OCI-LY3 (cell line): ENCODE results near the gene DCLK1.

Experiments used
- H2AFZ ChIP-seq: fragments of 200-600, 300-600 bp; shearing (Covaris generic); 2 replicates; pipeline ENCODE4 v1.6.0; 2014; ENCODE audit warnings: antibody characterized with exemption, low read depth, low read length
- H3K27ac ChIP-seq: fragments of 200-600, 300-600 bp; sonication (generic); 2 replicates; pipeline ENCODE4 v1.5.1; 2014; ENCODE audit warnings: mild to moderate bottlenecking, low read length, moderate library complexity, mixed read lengths
- H3K27me3 ChIP-seq: fragments of 200-600, 300-600 bp; sonication (generic); 2 replicates; pipeline ENCODE4 v1.6.1; 2014; ENCODE audit warnings: low read depth, low read length, mixed read lengths
- H3K36me3 ChIP-seq: fragments of 200-600, 300-600 bp; sonication (generic); replicated peaks from 2 replicates; pipeline ENCODE3; 2014; ENCODE audit warnings: low read depth, low read length, mixed read lengths
- H3K4me1 ChIP-seq: fragments of 300-600, 200-600 bp; sonication (generic); 2 replicates; pipeline ENCODE4 v1.6.1; 2014; ENCODE audit warnings: low read length, mixed read lengths
- H3K4me2 ChIP-seq: fragments of 200-600, 300-600 bp; sonication (generic); 2 replicates; pipeline ENCODE4 v1.6.1; 2014; ENCODE audit warnings: low read length, mixed read lengths
- H3K4me3 ChIP-seq: fragments of 300-600, 200-600 bp; sonication (generic); 2 replicates; pipeline ENCODE4 v1.5.1; 2014; ENCODE audit warnings: antibody characterized with exemption, mild to moderate bottlenecking, low read length, moderate library complexity
- H3K79me2 ChIP-seq: fragments of 300-600, 200-600 bp; shearing (Covaris generic); 2 replicates; pipeline ENCODE4 v1.6.1; 2014; ENCODE audit warnings: mild to moderate bottlenecking, low read length, mixed read lengths
- H3K9ac ChIP-seq: fragments of 300-600, 200-600 bp; shearing (Covaris generic); 2 replicates; pipeline ENCODE4 v1.6.0; 2014; ENCODE audit warnings: mild to moderate bottlenecking, low read length, moderate library complexity
- H3K9me3 ChIP-seq: fragments of 200-600, 300-600 bp; shearing (Covaris generic); 2 replicates; pipeline ENCODE4 v1.6.1; 2014; ENCODE audit warnings: low read length, mixed read lengths; ENCODE audit not compliant: insufficient read depth
- H4K20me1 ChIP-seq: fragments of 200-600, 300-600 bp; sonication (generic); 2 replicates; pipeline ENCODE4 v1.6.1; 2016; ENCODE audit warnings: low read length, mixed read lengths; ENCODE audit not compliant: insufficient read depth
- CTCF ChIP-seq: fragments of 200-600, 300-600 bp; sonication (generic); IDR thresholded peaks from 2 replicates; pipeline ENCODE4 v1.5.1; 2014; ENCODE audit warnings: antibody characterized with exemption, low read length, low read depth
- EZH2phosphoT487 ChIP-seq: fragments of 200-600 bp; shearing (Covaris generic); IDR thresholded peaks from 2 replicates; pipeline ENCODE4 v1.6.1; 2018; ENCODE audit warnings: antibody characterized with exemption, mixed run types, low read depth

The DCLK1 gene

GRCh38 chr13:36089130-36089647, 42.0 kb downstream of the DCLK1 start:
- Histone ChIP-seq H2AFZ (no peak overlapping the region), H3K27me3 (no peaks in the 10 kb centered on the region), H3K4me3 (no peak overlapping the region), H3K9me3 (no peaks in the 10 kb centered on the region), H3K36me3 (no peaks in the 10 kb centered on the region), H3K79me2 (no peaks in the 10 kb centered on the region), H3K4me1 (no peaks in the 10 kb centered on the region), H3K9ac (no peak overlapping the region), H4K20me1 (no peaks in the 10 kb centered on the region), H3K27ac (no peak overlapping the region), H3K4me2 (no peak overlapping the region)
- no peak for TF ChIP-seq EZH2phosphoT487
- no peak for TF ChIP-seq CTCF

GRCh38 chr13:36088463-36088862, 42.7 kb downstream of the DCLK1 start:
- H3K27ac ChIP-seq: no peak overlapping the region
- H2AFZ ChIP-seq: no peak overlapping the region
- no peak overlapping the region for H3K4me3 ChIP-seq
- no peak overlapping the region for H3K9ac ChIP-seq
- H3K9me3 ChIP-seq: no peaks in the 10 kb centered on the region
- no peaks in the 10 kb centered on the region for H3K79me2 ChIP-seq
- H3K27me3 ChIP-seq: no peaks in the 10 kb centered on the region
- no peaks in the 10 kb centered on the region for H4K20me1 ChIP-seq
- TF ChIP-seq CTCF (no peak), EZH2phosphoT487 (no peak)
- H3K4me2 ChIP-seq: no peak overlapping the region
- no peaks in the 10 kb centered on the region for H3K36me3 ChIP-seq
- H3K4me1 ChIP-seq: no peaks in the 10 kb centered on the region

DNA sequence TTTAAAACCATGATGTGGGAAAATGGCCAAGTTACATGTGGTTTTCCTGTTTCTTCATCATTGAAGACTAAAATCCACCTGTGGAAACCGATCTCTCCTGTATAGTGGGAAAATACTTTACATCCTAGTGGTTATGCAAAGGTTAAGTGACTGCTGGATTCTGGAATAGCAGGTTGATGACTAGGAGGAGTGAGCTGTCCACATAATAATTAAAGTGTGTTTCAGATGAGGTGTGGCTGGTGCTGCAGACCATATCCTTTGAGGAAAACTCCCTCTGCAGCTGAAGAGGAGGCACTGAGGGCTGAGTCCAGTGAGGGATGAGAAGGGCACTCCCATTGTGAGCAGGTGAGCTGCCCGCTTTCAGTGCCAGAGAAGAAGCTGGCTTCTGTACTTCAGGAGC, 43.2 kb downstream of the DCLK1 start:
- no peak overlapping the region for H3K27ac ChIP-seq
- TF ChIP-seq EZH2phosphoT487 (no peak), CTCF (no peak)

DNA sequence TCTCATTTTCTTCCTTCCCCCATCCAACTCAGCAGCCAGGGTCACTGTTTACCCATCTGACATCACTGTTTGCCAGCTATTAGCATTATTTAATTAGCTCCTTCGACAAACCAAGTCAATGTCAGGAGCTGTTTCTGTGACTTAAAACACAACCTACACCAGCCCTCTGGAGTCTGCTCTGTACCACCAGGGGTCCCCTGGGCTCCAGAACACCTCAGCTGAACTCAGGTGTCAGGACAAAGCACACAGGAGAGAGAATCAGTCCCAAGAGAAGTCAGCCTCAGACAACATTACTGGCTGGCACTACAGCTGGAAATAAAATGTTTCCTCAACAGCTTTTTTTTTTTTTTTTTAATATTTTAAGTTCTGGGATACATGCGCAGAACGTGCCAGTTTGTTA, 45.1 kb downstream of the DCLK1 start:
- no peaks in the 10 kb centered on the region for H3K36me3 ChIP-seq
- H3K9me3 ChIP-seq: no peaks in the 10 kb centered on the region
- no peak overlapping the region for H3K9ac ChIP-seq
- no peaks in the 10 kb centered on the region for H4K20me1 ChIP-seq
- no peaks in the 10 kb centered on the region for H3K4me1 ChIP-seq
- H3K27ac ChIP-seq: no peak overlapping the region
- H3K4me3 ChIP-seq: no peak overlapping the region
- no peak for TF ChIP-seq CTCF
- no peak for TF ChIP-seq EZH2phosphoT487
- H3K27me3 ChIP-seq: no peaks in the 10 kb centered on the region
- no peak overlapping the region for H2AFZ ChIP-seq
- no peak overlapping the region for H3K4me2 ChIP-seq
- no peaks in the 10 kb centered on the region for H3K79me2 ChIP-seq

More for the DNA sequence above, 43.2 kb downstream of the DCLK1 start:
- H3K79me2 ChIP-seq: no peaks in the 10 kb centered on the region
- no peaks in the 10 kb centered on the region for H4K20me1 ChIP-seq
- H3K9me3 ChIP-seq: no peaks in the 10 kb centered on the region
- no peaks in the 10 kb centered on the region for H3K27me3 ChIP-seq
- no peaks in the 10 kb centered on the region for H3K4me1 ChIP-seq
- no peak overlapping the region for H3K9ac ChIP-seq
- H3K4me3 ChIP-seq: no peak overlapping the region
- H2AFZ ChIP-seq: no peak overlapping the region
- no peaks in the 10 kb centered on the region for H3K36me3 ChIP-seq
- H3K4me2 ChIP-seq: no peak overlapping the region
